Duodenal mucosa (tissue), 2 donors: ENCODE results near the gene MUS81.
A peak's percentile ranks its signal among the peaks of the same experiment; 100 is the strongest.

Experiments used
- H3K27ac ChIP-seq: one replicate; pipeline ENCODE4 v1.7.0; 2013; ENCODE audit warnings: low read depth, low read length
- H3K27me3 ChIP-seq, 2 donors: one replicate each; pipeline ENCODE4 v1.7.0; 2013; ENCODE audit warnings: low read length in 2 of 2, control low read depth in 1 of 2; ENCODE audit not compliant: insufficient read depth in 2 of 2, control insufficient read depth in 1 of 2
- H3K36me3 ChIP-seq, 2 donors: one replicate each; pipeline ENCODE4 v1.7.0; 2013; ENCODE audit warnings: low read length in 2 of 2, control low read depth in 1 of 2; ENCODE audit not compliant: insufficient read depth in 2 of 2, control insufficient read depth in 1 of 2
- H3K4me1 ChIP-seq, 2 donors: one replicate each; pipeline ENCODE4 v1.7.0; 2013; ENCODE audit warnings: low read length in 2 of 2, control low read depth in 1 of 2; ENCODE audit not compliant: insufficient read depth in 2 of 2, control insufficient read depth in 1 of 2
- H3K4me3 ChIP-seq, 2 donors: one replicate each; pipeline ENCODE4 v1.7.0; 2013; ENCODE audit warnings: low read length in 2 of 2, low read depth in 1 of 2
- H3K9ac ChIP-seq, 2 donors: one replicate each; pipeline ENCODE4 v1.7.0; 2013; ENCODE audit warnings: low read length in 2 of 2, low read depth in 1 of 2
- H3K9me3 ChIP-seq, 2 donors: one replicate each; pipeline ENCODE4 v1.7.0; 2013; ENCODE audit warnings: low read length in 2 of 2, control low read depth in 1 of 2; ENCODE audit not compliant: control insufficient read depth in 1 of 2

Gene MUS81

DNA sequence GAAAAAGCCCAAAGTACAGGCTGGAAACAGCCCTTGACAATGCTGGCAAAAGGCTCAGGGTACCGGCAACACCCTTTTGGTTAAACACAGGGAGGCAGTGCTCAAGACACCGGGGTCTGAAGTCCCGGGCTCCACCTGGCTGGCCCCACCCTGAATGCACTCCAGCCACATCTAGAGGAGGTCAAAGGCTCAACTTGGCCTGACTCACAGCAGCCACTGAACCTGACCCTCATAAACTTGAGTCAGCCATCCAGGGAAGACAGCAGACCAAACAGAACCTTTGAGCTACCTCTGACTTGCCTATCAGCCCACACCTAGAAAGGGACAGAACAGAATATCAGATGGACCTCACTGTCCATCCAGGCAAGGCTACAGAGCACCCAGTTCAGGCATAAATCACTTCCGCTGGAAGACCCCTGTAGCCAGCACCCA lies 6.1 kb upstream of the MUS81 start:
- Histone ChIP-seq H3K27ac (peak overlapping the region; percentile 3), H3K4me3 (peak overlapping the region; percentile 24 to 98), H3K9me3 (peaks cover 3 to 4% of the 10 kb centered on the region in 2 donors), H3K4me1 (peaks cover 54 to 56% of the 10 kb centered on the region in 2 donors), H3K27me3 (no peaks in the 10 kb centered on the region), H3K36me3 (peaks cover 44 to 58% of the 10 kb centered on the region in 2 donors), H3K9ac (peak overlapping the region in 1 of 2 donors; percentile 58)

GRCh38 chr11:65854852-65855837 lies 5.1 kb upstream of the MUS81 start:
- H3K36me3 ChIP-seq, result peaks cover 44 to 58% of the 10 kb centered on the region in 2 donors
- H3K4me1 ChIP-seq, result peaks cover 50 to 58% of the 10 kb centered on the region in 2 donors
- peak overlapping the region; percentile 91 to 98 for H3K4me3 ChIP-seq
- peak overlapping the region; percentile 61 for H3K27ac ChIP-seq
- H3K9me3 ChIP-seq, result peaks cover 3 to 4% of the 10 kb centered on the region in 2 donors
- peak overlapping the region; percentile 86 to 87 for H3K9ac ChIP-seq
- no peaks in the 10 kb centered on the region for H3K27me3 ChIP-seq

GRCh38 chr11:65855927-65856363 lies 4.3 kb upstream of the MUS81 start:
- peak overlapping the region; percentile 91 to 98 for H3K4me3 ChIP-seq
- H3K9ac ChIP-seq, result peak overlapping the region; percentile 86 to 87
- H3K27me3 ChIP-seq, result no peaks in the 10 kb centered on the region
- peaks cover 42 to 55% of the 10 kb centered on the region in 2 donors for H3K36me3 ChIP-seq
- peak overlapping the region; percentile 94 for H3K27ac ChIP-seq
- peaks cover 3 to 4% of the 10 kb centered on the region in 2 donors for H3K9me3 ChIP-seq
- peaks cover 50 to 55% of the 10 kb centered on the region in 2 donors for H3K4me1 ChIP-seq

DNA sequence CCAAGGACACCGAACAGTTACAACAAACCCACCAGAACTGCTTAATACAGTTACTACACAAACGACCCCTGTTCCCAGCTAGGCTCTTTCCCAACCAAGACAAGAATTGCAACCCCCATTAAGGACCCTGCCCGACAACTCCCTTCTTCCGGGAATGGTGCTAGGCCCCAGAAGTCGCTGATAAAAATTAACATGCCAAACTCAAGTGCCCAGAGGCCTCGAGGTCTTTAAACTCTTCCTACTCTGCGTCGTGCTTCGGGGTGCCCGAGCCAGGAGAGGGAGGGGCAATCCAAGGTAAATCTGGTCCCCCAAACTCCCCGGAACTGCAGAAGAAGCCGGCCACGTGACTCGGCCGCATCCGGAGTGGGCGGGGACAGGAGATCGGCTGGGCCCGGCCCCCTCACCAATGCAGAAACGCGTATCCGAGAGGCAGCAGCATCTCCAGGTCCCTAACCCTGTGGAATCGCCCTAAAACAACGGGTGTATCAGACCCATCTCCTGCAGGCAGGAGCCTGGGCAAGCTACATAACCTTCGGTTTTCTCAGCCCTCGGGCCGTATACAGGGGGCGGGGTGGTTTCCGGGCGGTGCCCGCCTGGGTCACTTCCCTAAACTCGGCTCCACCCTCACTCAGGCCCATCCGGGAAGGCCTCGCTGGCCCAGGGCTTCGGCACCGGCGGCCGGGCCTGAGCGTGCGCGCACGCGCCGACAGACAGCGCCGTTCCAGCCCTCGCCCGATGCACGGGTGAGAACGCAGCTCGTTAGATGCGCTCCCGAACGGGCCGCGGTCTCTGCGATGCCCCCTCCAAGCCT lies 3.3 kb upstream of the MUS81 start:
- H3K36me3 ChIP-seq, result peaks cover 32 to 46% of the 10 kb centered on the region in 2 donors
- peak overlapping the region; percentile 86 to 87 for H3K9ac ChIP-seq
- no peaks in the 10 kb centered on the region for H3K27me3 ChIP-seq
- peak overlapping the region; percentile 94 for H3K27ac ChIP-seq
- H3K9me3 ChIP-seq, result no peaks in the 10 kb centered on the region
- peak overlapping the region; percentile 91 to 98 for H3K4me3 ChIP-seq
- H3K4me1 ChIP-seq, result peaks cover 53 to 60% of the 10 kb centered on the region in 2 donors

DNA sequence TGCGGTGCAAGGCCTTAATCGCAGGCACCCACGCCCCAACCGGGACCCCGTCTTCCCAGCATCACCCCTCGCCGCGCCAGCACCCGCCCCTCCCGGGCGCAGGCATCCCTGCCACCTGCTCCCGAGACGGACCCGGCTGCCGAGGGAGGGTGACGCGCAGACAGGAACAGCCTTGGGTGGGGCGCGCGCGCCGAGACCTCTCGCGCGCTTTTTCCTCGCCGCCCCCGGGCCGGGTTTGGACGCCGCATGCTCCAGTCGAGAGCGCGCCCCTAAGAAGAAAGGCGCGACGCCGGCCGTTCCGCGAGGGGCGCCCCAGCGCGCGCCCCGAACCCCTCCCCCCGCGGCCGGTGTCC lies 2.8 kb upstream of the MUS81 start:
- Histone ChIP-seq H3K9me3 (no peaks in the 10 kb centered on the region), H3K27ac (peak overlapping the region; percentile 94), H3K4me1 (peaks cover 51 to 58% of the 10 kb centered on the region in 2 donors), H3K9ac (peak overlapping the region; percentile 86 to 87), H3K36me3 (peaks cover 27 to 46% of the 10 kb centered on the region in 2 donors), H3K27me3 (no peaks in the 10 kb centered on the region), H3K4me3 (peak overlapping the region; percentile 91 to 98)

DNA sequence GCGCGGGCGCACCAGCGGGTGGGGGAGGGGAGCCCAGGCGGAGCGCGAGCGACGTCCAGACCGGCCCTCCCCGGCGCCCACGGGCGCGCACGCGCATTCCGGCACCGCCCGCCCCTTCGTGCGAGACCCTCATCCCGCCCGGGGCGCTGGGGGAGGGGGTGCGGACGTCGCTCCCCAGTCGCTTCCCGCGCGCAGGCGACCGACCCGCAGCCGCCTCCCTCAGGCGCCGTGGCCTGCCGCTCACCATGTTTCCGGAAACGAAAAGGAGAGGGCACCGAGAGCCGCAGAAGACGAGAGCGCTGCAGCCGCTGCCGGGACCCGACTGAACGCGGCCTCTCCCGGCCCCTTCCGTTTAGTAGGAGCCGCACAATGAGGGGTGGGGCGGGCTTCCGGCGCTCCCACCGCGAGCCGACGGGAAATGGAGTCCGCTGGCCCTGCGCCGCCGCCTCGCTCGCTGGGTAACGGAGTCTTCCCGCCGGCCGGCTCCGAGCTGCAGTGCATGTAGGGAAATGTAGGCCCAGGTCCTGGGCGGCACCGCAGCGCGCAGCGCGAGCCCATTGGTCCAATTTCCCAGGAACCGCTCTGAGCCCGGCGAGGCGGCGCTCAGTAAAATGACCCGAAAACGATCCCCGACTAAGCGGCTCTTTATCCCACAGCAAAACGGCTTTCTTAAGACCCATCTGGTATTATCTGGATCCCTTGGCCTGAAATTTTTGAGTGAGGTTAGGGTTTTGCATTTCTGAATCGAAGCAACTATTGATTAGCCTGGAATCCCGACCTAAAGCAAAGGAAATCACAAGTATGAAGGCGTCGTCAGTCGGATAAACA lies 2.2 kb upstream of the MUS81 start, which contains the start of gene CFL1:
CFL1 (minus strand) TSS at position 328 of the 828 bp plus-strand sequence; CDS start at position 247, 81 bp downstream.
- Histone ChIP-seq H3K27me3 (no peaks in the 10 kb centered on the region), H3K36me3 (peaks cover 25 to 46% of the 10 kb centered on the region in 2 donors), H3K4me1 (peaks cover 45 to 52% of the 10 kb centered on the region in 2 donors), H3K9ac (peak within 1 kb of the TSS; percentile 86 to 87), H3K27ac (peak within 1 kb of the TSS; percentile 94), H3K4me3 (peak within 1 kb of the TSS; percentile 96 to 98), H3K9me3 (no peaks in the 10 kb centered on the region)

DNA sequence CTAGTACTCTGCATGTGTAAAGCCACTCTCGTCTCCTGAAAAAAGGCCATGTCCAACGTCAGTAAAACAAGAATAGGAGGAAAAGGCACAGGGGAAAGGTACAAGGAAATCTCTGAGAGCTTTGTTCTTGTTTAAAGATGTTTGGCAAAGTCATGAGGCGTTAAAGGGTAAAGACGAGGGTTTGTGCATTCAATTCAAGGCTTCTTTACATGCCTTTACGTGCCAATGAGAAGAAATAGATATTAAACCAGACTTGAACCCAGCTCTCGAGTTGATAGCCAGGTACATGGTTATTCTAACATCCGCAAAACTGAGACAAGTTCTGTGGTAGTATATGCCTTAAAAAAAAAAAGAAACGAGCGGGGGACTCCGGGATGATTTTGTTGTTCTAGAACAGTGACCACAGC lies 1.5 kb upstream of the MUS81 start:
- Histone ChIP-seq H3K9me3 (no peaks in the 10 kb centered on the region), H3K27ac (peak overlapping the region; percentile 94), H3K4me3 (peak overlapping the region; percentile 92 to 96), H3K9ac (peak overlapping the region; percentile 82 to 87), H3K4me1 (peaks cover 39 to 46% of the 10 kb centered on the region in 2 donors), H3K27me3 (no peaks in the 10 kb centered on the region), H3K36me3 (peaks cover 25 to 47% of the 10 kb centered on the region in 2 donors)

- Histone ChIP-seq H3K36me3 (peaks cover 30 to 47% of the 10 kb centered on the region in 2 donors), H3K4me3 (peak overlapping the region; percentile 92 to 96), H3K4me1 (peaks cover 37 to 44% of the 10 kb centered on the region in 2 donors), H3K9ac (peak overlapping the region; percentile 82 to 100), H3K27me3 (no peaks in the 10 kb centered on the region), H3K9me3 (no peaks in the 10 kb centered on the region), H3K27ac (peak overlapping the region; percentile 94)
Measured at GRCh38 chr11:65859095-65859811, 980 bp upstream of the MUS81 start.
